Measurements from ENCODE around the gene KCND2.

The KCND2 gene

DNA sequence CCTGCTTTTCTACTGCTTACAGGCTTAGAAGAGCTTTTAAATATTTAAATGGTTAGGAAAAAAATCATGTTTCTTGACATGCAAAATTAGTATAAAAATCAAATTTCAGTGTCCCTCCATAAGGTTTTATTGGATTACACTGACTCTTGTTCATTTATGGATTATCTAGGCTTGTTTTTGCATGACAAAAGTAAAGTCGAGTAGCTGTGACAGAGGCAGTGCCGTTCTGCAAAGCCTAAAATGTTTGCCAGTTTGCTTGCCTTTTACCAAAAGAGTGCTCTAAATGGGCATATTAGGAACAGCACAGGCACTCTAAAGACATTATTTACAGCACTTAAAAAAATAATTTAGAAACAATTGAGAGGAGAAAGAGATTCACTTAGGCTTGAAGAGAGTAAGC lies 445.4 kb downstream of the KCND2 start:
- H3K4me3 ChIP-seq (ENCODE audit: low read depth, low read length), result no peak overlapping the region
- TF ChIP-seq, protein P1, sequence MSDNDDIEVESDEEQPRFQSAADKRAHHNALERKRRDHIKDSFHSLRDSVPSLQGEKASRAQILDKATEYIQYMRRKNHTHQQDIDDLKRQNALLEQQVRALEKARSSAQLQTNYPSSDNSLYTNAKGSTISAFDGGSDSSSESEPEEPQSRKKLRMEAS (IDR thresholded peaks at IDR 0.05; ENCODE audit: low read depth, low read length), result no peak
- no peak for TF ChIP-seq POLR2A (IDR thresholded peaks at IDR 0.05; ENCODE audit: extremely low read depth, insufficient read length)
- TF ChIP-seq, protein P2, sequence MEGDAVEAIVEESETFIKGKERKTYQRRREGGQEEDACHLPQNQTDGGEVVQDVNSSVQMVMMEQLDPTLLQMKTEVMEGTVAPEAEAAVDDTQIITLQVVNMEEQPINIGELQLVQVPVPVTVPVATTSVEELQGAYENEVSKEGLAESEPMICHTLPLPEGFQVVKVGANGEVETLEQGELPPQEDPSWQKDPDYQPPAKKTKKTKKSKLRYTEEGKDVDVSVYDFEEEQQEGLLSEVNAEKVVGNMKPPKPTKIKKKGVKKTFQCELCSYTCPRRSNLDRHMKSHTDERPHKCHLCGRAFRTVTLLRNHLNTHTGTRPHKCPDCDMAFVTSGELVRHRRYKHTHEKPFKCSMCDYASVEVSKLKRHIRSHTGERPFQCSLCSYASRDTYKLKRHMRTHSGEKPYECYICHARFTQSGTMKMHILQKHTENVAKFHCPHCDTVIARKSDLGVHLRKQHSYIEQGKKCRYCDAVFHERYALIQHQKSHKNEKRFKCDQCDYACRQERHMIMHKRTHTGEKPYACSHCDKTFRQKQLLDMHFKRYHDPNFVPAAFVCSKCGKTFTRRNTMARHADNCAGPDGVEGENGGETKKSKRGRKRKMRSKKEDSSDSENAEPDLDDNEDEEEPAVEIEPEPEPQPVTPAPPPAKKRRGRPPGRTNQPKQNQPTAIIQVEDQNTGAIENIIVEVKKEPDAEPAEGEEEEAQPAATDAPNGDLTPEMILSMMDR (IDR thresholded peaks at IDR 0.05; ENCODE audit: low read depth, low read length), result no peak
- TF ChIP-seq MYC (IDR thresholded peaks at IDR 0.05; ENCODE audit: low read depth, low read length), result no peak
- DNase-seq (ENCODE audit: low read depth), result no peak

DNA sequence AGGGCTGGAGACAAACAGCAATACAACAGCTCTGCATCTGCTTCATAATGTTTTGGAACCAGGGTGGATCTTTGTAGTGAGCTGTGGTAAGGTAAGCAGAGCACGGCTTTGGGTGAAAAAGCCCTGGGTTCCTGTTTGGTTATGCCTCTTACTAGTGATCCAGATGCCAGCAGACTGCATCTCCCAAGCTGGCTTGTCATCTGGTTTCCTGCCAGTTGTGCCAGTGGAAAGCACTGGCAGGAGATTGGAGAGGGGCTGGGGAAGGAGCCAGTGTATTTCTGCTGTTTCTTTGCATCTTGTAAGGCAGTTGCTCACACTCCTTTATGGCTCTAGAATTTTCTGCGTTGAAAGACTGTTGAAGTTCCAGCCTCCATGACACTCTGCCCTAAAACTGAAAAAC lies 447.3 kb downstream of the KCND2 start:
- DNase-seq (ENCODE audit: low read depth), result no peak
- no peak overlapping the region for H3K4me3 ChIP-seq (ENCODE audit: low read depth, low read length)

DNA sequence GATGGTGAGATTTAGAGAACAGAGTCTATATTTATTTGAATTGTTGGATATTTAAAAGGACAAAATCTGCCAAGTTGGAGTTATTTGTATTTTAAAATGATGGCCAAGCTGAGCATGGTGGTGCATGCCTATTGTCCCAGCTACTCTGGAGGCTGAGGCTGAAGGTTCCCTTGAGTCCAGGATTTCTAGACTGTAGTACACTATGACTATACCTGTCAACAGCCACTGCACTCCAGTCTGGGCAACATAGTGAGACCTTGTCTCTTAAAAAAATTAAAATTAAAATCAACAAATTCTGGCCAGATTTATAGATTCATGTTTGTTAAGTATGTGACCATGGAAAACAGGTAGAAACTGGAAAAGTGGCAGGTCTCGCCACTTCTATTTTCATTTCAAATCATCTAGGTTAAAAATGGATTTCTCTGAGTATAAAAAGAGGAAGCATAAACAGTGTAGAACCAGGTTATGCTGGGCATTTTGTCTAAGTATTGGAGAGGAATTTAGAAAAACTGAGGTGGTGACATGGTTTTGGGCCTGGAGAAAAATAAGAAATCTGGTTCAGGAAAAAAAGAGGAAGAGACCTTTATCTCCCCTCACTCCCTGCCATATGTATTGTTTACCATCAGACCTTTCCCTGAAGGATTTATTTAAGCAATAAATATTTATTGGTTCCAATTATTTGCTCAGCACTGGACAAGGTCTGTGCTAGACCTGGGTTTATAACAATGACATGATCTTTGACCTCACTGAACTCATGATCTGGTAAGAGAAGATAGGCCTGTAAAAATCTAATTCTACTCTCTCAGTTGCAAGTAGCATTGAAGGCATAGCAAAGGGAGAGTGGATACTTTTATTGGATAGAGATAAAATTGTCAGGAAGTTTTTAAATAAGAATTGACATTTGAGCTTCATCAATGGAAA lies 450.8 kb downstream of the KCND2 start:
- no peak overlapping the region for H3K4me3 ChIP-seq (ENCODE audit: low read depth, low read length)
- DNase-seq (ENCODE audit: low read depth), result no peak
- TF ChIP-seq POLR2A (IDR thresholded peaks at IDR 0.05; ENCODE audit: extremely low read depth, insufficient read length) (no peak), MYC (IDR thresholded peaks at IDR 0.05; ENCODE audit: low read depth, low read length) (no peak)
- TF ChIP-seq, protein P1 (IDR thresholded peaks at IDR 0.05; ENCODE audit: low read depth, low read length), result no peak
- TF ChIP-seq, protein P2 (IDR thresholded peaks at IDR 0.05; ENCODE audit: low read depth, low read length), result no peak

More for the DNA sequence above, 447.3 kb downstream of the KCND2 start:
- TF ChIP-seq MYC (IDR thresholded peaks at IDR 0.05; ENCODE audit: low read depth, low read length) (no peak), POLR2A (IDR thresholded peaks at IDR 0.05; ENCODE audit: extremely low read depth, insufficient read length) (no peak)
- TF ChIP-seq, protein P1 (IDR thresholded peaks at IDR 0.05; ENCODE audit: low read depth, low read length), result no peak
- TF ChIP-seq, protein P2 (IDR thresholded peaks at IDR 0.05; ENCODE audit: low read depth, low read length), result no peak

DNA sequence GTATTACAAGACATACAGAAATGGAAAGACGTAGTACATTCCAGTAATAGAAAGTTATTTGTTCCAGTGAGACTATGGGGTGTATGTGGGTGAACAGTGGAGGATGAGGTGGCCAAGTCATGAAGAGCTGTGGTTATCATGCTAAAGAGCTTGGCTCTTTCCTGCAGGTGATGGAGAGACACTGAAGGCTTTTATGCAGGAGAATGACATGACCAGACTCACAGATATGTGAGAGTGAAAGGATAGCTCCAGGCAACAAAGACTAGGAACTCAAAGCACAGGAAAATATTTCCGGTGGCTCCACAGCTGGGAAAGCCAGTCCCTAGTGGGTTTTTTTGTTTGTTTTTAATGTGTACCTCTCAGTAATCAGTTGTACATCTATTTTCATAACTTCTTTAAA lies 451.5 kb downstream of the KCND2 start:
- TF ChIP-seq MYC (IDR thresholded peaks at IDR 0.05; ENCODE audit: low read depth, low read length), result no peak
- TF ChIP-seq, protein P1 (IDR thresholded peaks at IDR 0.05; ENCODE audit: low read depth, low read length), result no peak
- TF ChIP-seq POLR2A (IDR thresholded peaks at IDR 0.05; ENCODE audit: extremely low read depth, insufficient read length), result no peak
- TF ChIP-seq, protein P2 (IDR thresholded peaks at IDR 0.05; ENCODE audit: low read depth, low read length), result no peak
- DNase-seq (ENCODE audit: low read depth), result no peak
- H3K4me3 ChIP-seq (ENCODE audit: low read depth, low read length), result no peak overlapping the region

DNA sequence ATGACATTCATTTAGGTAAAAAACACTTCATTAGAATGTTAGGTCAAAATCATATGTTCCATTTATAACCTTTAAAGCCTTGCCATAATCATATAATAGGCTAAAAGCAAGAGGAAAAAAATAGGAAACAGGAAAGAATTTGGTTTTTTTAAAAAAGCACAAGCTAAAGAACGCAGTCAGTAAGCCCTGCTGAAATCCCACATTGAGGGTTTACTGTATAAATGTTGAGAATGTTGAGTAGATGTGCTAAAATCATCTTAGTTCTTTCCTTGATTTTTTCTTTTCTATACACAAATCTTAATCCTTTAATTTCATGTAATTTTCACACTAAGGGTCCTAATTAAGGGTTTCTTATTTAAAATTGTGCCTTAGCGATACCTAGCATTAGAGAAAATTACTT lies 452.0 kb downstream of the KCND2 start:
- TF ChIP-seq, protein P2 (IDR thresholded peaks at IDR 0.05; ENCODE audit: low read depth, low read length), result no peak
- TF ChIP-seq POLR2A (IDR thresholded peaks at IDR 0.05; ENCODE audit: extremely low read depth, insufficient read length) (no peak), MYC (IDR thresholded peaks at IDR 0.05; ENCODE audit: low read depth, low read length) (no peak)
- TF ChIP-seq, protein P1 (IDR thresholded peaks at IDR 0.05; ENCODE audit: low read depth, low read length), result no peak
- no peak for DNase-seq (ENCODE audit: low read depth)
- H3K4me3 ChIP-seq (ENCODE audit: low read depth, low read length), result no peak overlapping the region

All from NB4 (cell line).